DND-41 (cell line): ENCODE data around the gene DENND11.

Experiments used
- ATAC-seq: fragments of 200-7000 bp; cut with Tn5 transposase; 3 replicates; pipeline ENCODE4 v1.9.1; 2021; ENCODE audit warnings: low read depth; ENCODE audit not compliant: insufficient read depth
- DNase-seq: peaks from one replicate; pipeline ENCODE4 v3.0.0-alpha.2; 2020
- H2AFZ ChIP-seq: 2 replicates; pipeline ENCODE4 v1.6.0; 2012; ENCODE audit warnings: low read depth, low read length
- H3K27ac ChIP-seq: 2 replicates; pipeline ENCODE4 v1.5.1; 2012; ENCODE audit warnings: low read length, inconsistent platforms
- H3K27me3 ChIP-seq: fragments of 200-600 bp; sonication (generic); 2 replicates; pipeline ENCODE4 v1.6.0; 2012; ENCODE audit warnings: low read length, mild to moderate bottlenecking, inconsistent platforms; ENCODE audit not compliant: insufficient read depth, poor library complexity
- H3K36me3 ChIP-seq: 2 replicates; pipeline ENCODE4 v1.5.1; 2012; ENCODE audit warnings: low read length, inconsistent platforms; ENCODE audit not compliant: insufficient read depth
- H3K4me1 ChIP-seq: 2 replicates; pipeline ENCODE4 v1.5.1; 2012; ENCODE audit warnings: mild to moderate bottlenecking, low read length; ENCODE audit not compliant: insufficient read depth
- H3K4me2 ChIP-seq: 2 replicates; pipeline ENCODE4 v1.6.0; 2012; ENCODE audit warnings: mild to moderate bottlenecking, moderate library complexity, low read length, inconsistent platforms; ENCODE audit not compliant: insufficient read depth
- H3K4me3 ChIP-seq, 2 experiments: fragments of 200-600 bp in 1 of 2; shearing (Covaris generic) in 1 of 2; 2 replicates each; pipeline ENCODE4 v1.5.1; 2012 to 2016; ENCODE audit warnings: inconsistent platforms in 2 of 2, low read length in 2 of 2, mild to moderate bottlenecking in 2 of 2, low read depth in 1 of 2, moderate library complexity in 1 of 2
- H3K79me2 ChIP-seq: 2 replicates; pipeline ENCODE4 v1.6.0; 2012; ENCODE audit warnings: low read length, inconsistent platforms; ENCODE audit not compliant: insufficient read depth
- H3K9ac ChIP-seq: 2 replicates; pipeline ENCODE4 v1.6.0; 2012; ENCODE audit warnings: low read depth, mild to moderate bottlenecking, inconsistent platforms, low read length, moderate library complexity
- H3K9me3 ChIP-seq: 2 replicates; pipeline ENCODE4 v1.5.1; 2012; ENCODE audit warnings: low read length, moderate library complexity, mild to moderate bottlenecking, inconsistent platforms; ENCODE audit not compliant: insufficient read depth, severe bottlenecking
- H4K20me1 ChIP-seq: 2 replicates; pipeline ENCODE4 v1.6.0; 2012; ENCODE audit warnings: low read length; ENCODE audit not compliant: insufficient read depth
- EZH2 ChIP-seq: IDR thresholded peaks from 3 replicates; pipeline ENCODE4 v1.6.1; 2012; ENCODE audit warnings: borderline replicate concordance, low read depth, mild to moderate bottlenecking, moderate library complexity, low read length, inconsistent platforms; ENCODE audit not compliant: severe bottlenecking
- TF ChIP-seq, protein P1 (sequence below): IDR thresholded peaks from 2 replicates; pipeline ENCODE4 v1.5.1; 2012; ENCODE audit warnings: borderline replicate concordance, low read length, moderate library complexity, mild to moderate bottlenecking; ENCODE audit not compliant: poor library complexity, severe bottlenecking; ENCODE audit errors: extremely low read depth

Gene DENND11

DNA sequence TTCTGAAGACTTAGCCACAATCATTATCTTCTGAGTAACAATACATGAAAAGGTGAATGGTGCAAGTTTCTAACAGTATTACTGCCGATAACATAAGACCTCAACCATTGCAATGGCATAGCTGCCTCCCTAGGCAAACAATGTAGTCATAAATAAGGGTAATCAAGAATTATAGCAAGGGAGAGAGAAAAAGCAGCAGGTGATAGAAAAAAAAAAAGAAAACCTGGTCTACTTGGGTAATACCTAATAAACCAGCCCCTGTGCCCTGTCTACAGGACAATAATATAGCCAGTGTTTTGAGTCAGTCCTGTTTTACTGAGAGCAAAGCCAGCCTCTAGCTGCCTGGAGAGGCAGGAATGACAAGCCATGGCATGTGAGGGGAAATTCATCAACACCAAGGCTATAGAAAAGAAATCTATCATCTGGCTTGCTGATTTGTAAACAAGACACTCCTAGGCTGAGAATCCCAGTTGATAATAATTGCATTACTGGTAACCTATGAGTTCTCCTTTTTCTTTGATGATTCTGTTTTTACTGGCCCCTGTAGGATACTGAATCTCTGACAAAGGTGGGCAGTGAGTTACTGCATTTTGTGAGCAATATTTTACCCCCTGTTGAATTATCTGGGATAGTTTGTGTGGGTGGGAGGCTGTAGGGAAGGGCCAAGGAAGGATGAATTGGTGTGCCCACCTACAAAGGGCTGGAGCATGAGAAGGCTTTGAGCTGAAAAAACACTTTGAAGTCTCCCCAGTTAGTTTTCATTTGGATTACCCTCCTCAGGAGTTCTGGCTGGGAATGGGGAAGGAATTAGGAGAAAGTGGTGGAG lies 4.5 kb upstream of the DENND11 start:
- no peaks in the 10 kb centered on the region for H3K79me2 ChIP-seq
- no peaks in the 10 kb centered on the region for H3K36me3 ChIP-seq
- no peak overlapping the region for H3K4me3 ChIP-seq
- no peak for DNase-seq
- no peak overlapping the region for H2AFZ ChIP-seq
- H4K20me1 ChIP-seq = no peaks in the 10 kb centered on the region
- H3K4me2 ChIP-seq = no peak overlapping the region
- H3K9me3 ChIP-seq = no peaks in the 10 kb centered on the region
- no peak for TF ChIP-seq EZH2
- TF ChIP-seq, protein P1, sequence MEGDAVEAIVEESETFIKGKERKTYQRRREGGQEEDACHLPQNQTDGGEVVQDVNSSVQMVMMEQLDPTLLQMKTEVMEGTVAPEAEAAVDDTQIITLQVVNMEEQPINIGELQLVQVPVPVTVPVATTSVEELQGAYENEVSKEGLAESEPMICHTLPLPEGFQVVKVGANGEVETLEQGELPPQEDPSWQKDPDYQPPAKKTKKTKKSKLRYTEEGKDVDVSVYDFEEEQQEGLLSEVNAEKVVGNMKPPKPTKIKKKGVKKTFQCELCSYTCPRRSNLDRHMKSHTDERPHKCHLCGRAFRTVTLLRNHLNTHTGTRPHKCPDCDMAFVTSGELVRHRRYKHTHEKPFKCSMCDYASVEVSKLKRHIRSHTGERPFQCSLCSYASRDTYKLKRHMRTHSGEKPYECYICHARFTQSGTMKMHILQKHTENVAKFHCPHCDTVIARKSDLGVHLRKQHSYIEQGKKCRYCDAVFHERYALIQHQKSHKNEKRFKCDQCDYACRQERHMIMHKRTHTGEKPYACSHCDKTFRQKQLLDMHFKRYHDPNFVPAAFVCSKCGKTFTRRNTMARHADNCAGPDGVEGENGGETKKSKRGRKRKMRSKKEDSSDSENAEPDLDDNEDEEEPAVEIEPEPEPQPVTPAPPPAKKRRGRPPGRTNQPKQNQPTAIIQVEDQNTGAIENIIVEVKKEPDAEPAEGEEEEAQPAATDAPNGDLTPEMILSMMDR = no peak
- H3K4me1 ChIP-seq = peaks cover 6% of the 10 kb centered on the region
- H3K27ac ChIP-seq = no peak overlapping the region
- peaks cover 8% of the 10 kb centered on the region for H3K27me3 ChIP-seq
- no peak for ATAC-seq
- no peak overlapping the region for H3K9ac ChIP-seq

DNA sequence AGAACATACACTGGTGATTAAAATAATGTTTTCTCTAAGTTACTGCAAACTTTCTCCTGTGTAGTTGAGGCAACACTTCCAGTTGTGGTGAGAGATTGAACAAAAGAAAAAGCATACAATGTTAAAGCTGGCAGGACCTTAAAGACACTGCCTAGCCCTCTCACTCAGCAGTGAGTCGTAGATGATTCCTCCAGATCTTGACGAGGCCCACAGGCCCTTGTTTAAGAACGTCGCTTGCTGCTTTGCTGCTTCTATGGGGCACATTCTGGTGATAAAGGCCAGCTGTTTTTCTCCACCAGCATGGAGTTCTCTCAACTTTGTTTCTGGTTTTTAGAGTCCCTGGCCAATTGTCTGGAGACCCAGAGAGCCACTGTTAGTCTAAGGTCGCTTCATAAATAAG lies 2.8 kb upstream of the DENND11 start:
- H3K27me3 ChIP-seq = peaks cover 8% of the 10 kb centered on the region
- peaks cover 9% of the 10 kb centered on the region; the same call in 1 of the 2 replicates for H4K20me1 ChIP-seq
- no peaks in the 10 kb centered on the region for H3K9me3 ChIP-seq
- H3K4me2 ChIP-seq = no peak overlapping the region
- H3K36me3 ChIP-seq = no peaks in the 10 kb centered on the region
- H3K4me1 ChIP-seq = peaks cover 19% of the 10 kb centered on the region
- no peak for DNase-seq
- no peak overlapping the region for H3K9ac ChIP-seq
- ATAC-seq = no peak
- no peak overlapping the region for H2AFZ ChIP-seq
- no peak for TF ChIP-seq EZH2
- H3K27ac ChIP-seq = no peak overlapping the region
- H3K4me3 ChIP-seq = no peak overlapping the region
- H3K79me2 ChIP-seq = peaks cover 6% of the 10 kb centered on the region

DNA sequence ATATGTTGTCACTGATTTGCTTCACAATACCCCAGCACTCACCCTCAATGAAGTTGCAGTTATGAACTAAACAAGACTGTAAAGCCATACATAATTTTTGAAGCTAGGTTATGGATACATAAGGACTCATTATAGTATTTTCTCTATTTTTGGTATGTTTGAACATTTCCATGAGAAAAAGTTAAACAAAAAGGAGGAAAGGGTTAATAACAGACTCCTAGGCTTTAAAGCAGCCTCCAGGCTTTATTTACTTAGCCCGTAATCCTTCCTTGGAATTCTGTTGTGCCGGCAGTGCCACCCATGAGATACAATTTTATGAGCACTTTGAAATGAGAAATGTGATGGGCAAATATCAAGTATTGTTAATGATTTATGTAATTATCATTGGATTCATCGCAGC lies 2.1 kb upstream of the DENND11 start:
- Histone ChIP-seq H3K4me3 (no peak overlapping the region), H3K4me1 (peaks cover 21% of the 10 kb centered on the region), H3K9me3 (no peaks in the 10 kb centered on the region), H3K4me2 (no peak overlapping the region), H3K36me3 (no peaks in the 10 kb centered on the region), H3K27ac (no peak overlapping the region), H3K79me2 (peaks cover 8% of the 10 kb centered on the region), H4K20me1 (peaks cover 10% of the 10 kb centered on the region; the same call in 1 of the 2 replicates), H3K9ac (no peak overlapping the region), H3K27me3 (peaks cover 8% of the 10 kb centered on the region), H2AFZ (no peak overlapping the region)
- ATAC-seq (no peak), DNase-seq (no peak)
- TF ChIP-seq, protein P1 = no peak
- no peak for TF ChIP-seq EZH2

DNA sequence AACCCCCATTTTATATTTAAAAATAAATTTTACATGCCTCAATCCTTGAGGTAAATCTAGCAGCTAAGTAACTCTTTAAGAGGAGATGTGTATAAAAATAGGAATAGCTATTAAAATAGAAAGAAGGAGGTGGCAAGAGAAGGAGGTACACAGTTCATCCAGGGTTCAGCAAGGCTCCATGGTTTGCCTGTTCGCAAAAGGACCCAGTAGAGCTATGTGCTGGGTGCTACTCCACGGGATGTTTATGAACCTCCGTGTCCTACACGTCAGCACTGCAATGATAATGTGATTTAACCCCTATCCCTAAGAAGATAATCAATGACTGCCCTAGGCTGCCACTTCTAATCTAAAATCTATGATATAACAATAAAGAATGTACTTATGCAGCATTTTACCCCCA lies 926 bp upstream of the DENND11 start:
- Histone ChIP-seq H3K4me1 (peaks cover 23% of the 10 kb centered on the region), H3K27me3 (peaks cover 8% of the 10 kb centered on the region), H3K4me2 (peak overlapping the region; percentile 86), H3K9me3 (no peaks in the 10 kb centered on the region), H3K79me2 (peaks cover 10% of the 10 kb centered on the region), H2AFZ (no peak overlapping the region), H3K4me3 (no peak overlapping the region), H3K27ac (no peak overlapping the region), H3K36me3 (no peaks in the 10 kb centered on the region), H4K20me1 (peaks cover 17% of the 10 kb centered on the region), H3K9ac (no peak overlapping the region)
- no peak for TF ChIP-seq EZH2
- TF ChIP-seq, protein P1 = no peak
- ATAC-seq (no peak), DNase-seq (no peak)
